HG02610 (cell line): ENCODE measurements around the gene MIGA1.
A peak's percentile ranks its signal among the peaks of the same experiment; 100 is the strongest.
"Not testable (repeated sequence)": the region's sequence is repeated elsewhere in the genome, so short reads cannot be mapped to it uniquely, and the experiment has no call there.

Source experiments
- ATAC-seq: cut with Tn5 transposase; IDR thresholded peaks from one replicate; pipeline ENCODE4 v1.9.1; 2021; ENCODE audit warnings: mild to moderate bottlenecking, moderate library complexity; ENCODE audit not compliant: unreplicated experiment

The MIGA1 gene

DNA sequence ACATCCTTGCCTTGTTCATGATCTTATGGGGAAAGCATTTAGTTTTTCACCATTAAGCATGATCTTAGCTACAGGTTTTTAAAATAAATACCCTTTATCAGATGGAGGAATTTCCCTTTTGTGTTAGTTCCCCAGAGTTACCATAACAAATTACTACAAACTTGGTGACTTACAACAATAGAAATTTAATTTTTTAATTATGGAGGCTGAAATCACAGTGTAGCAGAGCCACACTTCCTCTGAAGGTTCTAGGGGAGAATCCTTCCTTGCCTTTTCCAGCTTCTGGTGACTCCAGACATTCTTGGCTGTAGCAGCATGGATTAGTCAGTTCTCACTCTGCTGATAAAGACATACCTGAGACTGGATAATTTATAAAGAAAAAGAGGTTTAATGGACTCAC, 18.5 kb downstream of the MIGA1 start:
- no peak for ATAC-seq

DNA sequence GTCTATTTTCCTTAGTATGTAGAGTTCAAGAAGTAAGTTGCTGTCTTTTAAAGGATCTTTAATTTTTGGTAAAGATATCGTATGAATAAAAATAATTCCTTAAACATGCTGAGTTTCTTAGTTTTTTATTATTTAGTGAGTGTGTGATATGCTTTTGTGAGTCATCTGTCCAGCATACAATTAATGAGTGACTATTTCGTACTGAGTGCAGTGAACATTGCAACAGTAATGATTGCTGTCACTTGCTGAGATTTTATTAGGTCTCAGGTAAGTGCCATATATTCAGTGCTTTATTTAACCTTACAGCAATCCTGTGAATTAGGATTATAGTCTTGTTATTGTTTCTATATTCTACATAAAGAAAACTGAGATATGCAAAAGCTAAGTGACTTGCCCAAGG, 22.6 kb downstream of the MIGA1 start:
- no peak for ATAC-seq

DNA sequence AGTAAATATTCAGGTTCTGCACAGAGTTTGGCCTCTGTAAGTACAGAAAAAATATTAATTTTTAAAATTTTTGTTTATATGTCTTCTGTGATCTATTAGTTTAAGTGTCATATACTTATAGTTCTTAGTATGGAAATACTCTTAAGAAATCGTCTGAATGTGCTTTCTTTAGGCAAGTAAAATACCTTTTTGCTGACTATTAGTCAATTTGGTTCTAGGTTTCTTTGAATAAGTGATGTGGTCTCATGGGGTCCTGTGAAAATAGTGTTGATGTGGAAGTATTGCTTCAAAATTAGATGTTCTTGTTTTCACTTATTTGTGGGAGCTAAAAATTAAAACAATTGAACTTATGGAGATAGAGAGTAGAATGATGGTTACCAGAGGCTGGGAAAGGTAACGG, 23.9 kb downstream of the MIGA1 start:
- no peak for ATAC-seq

DNA sequence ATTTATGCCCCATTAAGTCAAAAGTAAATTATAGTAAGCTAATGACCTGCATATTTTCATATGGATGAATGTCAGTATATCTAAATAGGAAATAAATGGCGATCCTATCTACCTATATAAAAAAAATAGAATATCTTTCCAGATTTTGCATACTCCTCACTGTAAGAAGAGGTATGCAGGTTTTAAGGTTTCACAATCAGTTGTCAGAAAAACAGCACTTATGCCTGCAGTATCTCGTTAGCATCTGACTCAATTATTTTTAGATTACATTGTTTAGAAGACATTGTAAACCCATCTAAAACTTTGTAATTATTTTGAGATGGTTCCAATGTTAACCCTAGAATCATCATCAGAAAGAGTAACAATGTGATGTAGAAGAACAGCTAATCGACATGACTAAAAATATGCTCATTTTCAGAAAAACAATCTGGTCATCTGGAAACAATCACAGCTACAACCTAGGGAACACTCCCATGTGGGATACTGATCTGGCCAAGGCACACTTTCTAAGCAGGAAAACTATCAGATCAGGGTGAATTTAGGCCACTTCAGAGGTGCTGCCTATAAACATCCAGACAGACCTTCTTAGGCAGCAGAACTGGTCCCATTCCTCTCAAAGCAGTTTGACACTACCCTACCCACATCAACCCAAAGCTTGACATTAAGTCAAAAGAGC, 30.5 kb downstream of the MIGA1 start:
- not testable (repeated sequence) for ATAC-seq

DNA sequence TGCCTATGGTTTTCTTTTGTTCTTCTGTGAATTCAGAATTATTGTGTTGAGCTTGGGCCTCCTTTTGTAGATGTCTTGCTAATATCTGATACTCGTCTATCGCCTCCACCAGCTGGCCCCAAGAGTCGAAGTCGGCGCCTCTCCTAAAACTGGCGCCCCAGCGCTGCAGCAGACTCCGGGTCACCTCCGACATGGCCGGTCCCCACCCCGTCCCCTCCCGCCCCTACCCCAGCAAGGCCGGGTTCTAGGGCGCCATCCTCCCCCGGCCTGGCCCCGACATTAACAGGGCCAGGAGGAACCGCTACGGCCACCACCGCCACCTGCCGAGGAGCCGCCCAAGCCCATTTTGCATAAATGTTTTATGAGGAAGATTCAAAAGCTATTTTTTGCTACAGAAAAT, 32.1 kb downstream of the MIGA1 start:
- not testable (repeated sequence) for ATAC-seq

DNA sequence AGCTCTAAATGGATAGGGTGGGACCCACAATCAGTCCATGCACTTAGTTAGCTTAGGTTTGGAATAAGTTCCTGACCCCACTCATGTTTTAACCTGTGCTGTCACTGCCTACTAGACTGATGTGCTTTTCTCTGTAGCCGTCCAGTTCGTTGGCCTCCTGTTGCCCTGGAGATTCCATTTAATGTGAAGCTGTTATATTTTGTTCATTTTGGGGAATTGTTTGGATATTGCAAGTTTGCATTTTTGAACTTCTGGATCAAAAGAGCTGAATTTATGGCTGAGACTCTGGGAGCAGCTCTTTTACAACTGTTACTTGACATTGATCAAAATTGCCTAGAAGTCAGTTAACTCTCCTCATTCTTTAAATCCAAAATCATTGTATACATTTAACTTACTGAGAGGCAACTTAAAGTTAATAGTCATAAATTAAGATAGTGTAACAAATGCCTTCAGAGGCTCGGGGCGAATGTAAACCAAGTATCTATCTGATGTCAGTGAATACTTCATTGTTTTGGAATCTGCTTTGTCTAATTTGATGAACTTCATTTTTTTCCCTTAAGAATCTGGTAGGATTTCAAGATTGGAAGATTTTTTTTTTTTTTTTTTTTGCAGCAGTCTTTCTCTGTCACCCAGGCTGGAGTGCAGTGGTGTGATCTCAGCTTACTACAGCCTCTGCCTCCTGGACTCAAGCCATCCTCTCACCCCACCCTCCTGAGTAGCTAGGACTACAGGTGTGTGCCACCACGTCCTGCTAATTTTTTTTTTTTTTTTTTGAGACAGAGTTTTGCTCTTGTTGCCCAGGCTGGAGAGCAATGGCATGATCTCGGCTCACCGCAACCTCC, 38.1 kb downstream of the MIGA1 start:
- no peak for ATAC-seq

DNA sequence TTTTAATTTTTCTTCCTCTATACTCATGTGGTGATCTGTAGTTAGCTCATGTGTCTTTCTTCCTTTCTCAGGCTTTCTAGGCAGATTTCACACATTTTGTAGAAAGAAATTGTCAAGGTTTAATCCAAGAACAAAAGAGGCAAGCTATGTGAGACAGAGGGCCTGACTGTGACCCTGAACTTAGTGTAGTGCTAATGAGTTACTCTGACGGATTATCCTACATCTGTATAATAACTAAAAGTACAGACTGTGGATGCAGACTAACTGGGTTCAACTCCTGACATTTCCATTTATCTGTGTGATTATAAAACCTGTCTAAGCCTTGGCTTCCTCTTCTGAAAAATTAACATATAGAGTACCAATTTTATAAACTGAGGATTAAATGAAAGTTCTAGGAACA, 40.7 kb downstream of the MIGA1 start:
- ATAC-seq, result no peak

DNA sequence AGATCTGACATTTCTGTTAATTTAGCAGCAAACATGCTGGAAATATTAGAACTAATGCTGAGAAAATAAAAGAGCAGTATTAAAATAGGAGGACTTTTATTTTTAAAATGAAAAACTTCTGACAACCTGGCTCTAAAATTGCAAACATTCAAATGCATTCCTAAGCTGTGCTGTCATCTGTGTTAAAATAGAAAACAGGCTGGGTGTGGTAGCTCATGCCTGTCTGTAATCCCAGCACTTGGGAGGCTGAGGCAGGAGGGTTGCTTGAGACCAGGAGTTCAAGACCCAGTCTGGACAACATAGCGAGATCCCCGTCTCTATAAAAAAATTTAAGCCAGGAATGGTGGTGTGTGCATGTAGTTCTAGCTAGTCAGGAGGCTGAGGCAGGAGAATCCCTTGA, 44.6 kb downstream of the MIGA1 start:
- no peak for ATAC-seq

DNA sequence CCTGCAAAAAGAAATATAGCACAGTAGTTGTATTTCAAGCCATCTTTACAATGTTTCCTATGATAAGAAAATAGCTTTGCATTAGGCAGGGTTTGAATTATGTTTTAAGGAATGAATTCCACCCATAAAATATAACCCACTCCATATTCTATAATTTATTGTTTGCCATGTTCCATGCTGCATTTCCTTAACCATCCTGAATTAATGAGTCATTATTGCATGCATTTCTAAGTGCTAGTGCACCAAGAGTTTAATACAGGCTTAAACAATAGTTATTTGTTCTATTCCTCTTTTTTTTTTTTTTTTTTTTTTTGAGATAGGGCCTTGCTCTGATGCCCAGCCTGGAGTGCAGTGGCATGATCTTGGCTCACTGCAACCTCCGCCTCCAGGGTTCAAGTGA, 45.2 kb downstream of the MIGA1 start:
- ATAC-seq, result no peak

DNA sequence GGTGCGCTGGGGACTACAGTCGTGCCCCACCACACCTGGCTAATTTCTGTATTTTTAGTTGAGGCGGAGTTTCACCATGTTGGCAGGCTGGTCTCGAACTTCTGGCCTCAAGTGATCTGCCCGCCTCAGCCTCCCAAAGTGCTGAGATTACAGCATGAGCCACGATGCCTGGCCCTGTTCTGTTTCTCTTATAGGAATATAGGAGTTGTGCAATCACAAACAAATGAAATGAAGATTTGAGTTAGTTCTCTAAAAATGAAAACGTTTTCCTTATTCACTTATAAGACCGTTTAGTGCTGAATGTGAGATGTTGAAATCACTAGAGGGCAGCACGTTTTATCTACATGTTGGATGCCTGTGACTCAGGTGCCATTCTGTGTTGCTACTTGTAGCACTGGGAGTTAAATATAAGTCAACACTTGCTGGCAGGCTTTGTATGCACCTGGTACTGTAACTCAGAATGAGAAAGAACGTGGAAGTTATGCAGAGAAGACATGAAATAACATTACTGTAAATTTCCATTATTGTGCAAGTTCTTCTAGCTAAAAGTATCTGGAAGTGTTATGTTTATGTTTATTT, 45.8 kb downstream of the MIGA1 start:
- peak; percentile 41 for ATAC-seq

DNA sequence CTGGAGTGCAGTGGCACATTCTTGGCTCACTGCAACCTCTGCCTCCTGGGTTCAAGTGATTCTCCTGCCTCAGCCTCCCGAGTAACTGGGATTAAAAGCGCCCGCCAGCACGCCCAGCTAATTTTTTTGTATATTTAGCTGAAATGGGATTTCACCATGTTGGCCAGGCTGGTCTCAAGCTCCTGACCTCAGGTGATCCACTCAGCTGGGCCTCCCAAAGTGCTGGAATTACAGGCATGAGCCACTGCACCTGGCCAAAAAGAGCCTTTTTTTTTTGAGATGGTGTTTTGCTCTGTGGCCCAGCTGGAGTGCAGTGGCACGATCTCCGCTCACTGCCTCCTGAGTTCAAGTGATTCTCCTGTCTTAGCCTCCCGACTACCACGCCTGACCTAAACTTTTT, 47.4 kb downstream of the MIGA1 start:
- not testable (repeated sequence) for ATAC-seq

DNA sequence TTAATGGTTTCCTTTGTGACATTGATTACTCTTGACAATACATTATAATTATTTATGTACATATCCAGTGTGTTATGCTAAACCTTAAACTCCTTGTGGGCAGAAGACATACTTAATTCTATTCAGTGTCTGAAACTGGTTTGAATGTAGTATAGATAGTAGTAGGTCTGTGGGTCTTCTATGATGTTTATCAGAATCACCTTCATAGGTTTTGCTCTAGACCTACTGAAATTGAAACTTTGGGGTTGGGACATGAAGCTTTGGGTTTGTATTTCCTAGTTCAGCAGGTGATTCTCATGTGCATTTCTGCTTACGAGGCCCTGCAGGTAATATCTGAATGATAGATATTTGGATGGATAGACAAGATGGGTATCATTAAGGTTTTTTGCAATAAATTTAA, 48.6 kb downstream of the MIGA1 start:
- no peak for ATAC-seq

DNA sequence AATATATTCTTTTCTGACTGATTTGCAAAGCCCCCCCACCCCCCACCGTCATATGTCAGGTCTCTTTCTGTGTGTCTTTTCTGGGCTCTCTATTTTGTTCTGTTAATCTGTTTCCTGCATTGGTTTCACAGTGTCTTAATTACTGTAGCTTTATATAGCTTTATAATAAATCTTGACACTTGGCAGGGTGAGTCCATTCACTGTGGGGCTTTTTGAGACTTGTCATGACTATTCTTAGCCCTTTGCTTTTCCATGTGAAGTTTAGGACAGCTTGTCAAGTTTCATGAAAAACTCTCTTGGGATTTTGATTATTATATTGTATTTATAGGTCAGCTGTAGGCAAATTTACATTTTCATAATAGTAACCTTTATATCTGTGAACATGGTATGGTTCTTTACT, 50.4 kb downstream of the MIGA1 start:
- no peak for ATAC-seq

DNA sequence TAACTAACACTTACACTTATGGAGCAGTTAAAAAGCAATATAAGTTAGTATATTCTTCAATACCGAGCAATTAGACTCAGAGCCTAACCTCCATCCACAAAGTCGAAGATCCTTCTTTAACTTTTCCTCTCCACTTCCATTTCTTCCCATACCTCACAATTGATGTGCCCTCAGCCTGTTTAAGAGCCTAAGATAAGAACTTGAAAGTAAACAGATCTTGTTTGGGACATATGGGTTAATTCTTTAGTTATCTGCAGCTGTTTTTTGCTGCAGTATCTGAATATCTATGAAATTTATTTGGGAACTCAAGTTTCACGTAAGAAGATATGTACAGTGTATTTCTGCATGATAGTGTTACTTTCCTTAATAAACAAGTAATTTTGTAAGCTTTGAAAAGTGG, 51.5 kb downstream of the MIGA1 start:
- ATAC-seq, result no peak

DNA sequence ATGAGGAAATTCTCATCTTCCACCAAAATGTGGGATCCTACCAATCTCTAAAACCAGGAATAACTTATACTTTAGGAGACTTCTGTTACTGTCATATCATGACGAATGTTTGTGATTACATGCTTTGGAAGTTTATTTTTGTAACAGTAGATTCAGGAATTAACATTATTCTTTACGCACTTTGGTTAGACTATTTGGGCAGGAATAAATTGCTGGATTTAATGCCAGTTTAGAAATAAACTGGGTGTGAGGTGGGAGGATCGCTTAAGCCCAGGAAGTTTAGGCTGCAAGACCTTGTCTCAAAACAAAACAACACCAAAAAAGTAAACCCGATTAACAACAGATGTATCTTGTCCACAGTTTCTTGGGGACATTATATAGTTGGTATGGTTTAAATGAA, 52.1 kb downstream of the MIGA1 start:
- ATAC-seq, result no peak

DNA sequence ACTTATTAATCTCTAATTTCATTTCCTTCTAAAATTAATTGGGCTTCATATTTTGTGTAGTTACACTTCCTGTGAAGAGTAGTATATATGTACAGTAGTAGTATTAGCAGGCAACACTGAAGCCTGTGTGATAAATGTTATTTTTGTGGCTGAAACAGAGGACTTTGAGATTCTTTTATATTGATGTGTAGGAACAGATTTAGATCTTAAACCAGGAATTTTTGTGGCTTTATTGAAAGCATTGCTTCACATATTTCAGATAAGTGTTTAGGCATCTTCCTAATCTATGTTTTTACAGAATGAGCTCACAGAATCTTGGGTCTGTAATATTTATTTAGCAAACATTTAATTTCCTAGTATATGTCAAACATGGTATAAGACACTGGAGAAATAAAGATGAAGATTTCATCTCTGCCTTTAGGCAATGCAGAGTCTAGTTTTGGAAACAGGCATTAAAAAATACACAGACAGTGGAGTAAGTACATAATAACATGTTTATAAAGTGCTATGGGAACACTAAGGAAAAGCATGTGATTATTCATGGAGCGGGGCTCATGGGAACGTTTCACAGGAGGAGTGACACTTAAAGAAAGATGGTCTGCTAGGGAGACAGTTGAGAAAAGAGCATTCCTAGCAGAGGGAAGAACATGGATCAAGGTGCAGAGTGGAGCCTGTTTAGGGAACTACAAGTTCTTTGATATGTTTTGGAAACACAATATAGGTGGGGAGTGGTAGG, 52.7 kb downstream of the MIGA1 start:
- no peak for ATAC-seq

DNA sequence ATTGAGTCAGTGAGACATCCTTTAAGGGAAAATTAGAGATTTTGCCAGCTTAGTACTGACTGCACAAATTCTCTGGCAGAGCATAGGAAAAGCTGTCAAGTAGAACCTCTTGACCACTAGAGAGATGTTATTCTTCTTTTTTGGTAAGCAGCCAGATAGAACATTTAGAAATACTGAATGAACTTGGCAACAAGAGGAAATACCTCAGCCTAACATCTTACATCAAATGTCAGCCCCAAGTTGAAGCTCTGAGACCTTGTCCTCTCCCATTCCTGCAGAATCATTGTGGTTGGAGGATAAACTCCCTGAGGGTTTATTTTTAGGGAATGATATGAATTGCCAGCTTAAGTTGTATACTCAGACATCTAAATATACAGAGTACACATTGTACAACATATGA, 53.5 kb downstream of the MIGA1 start:
- ATAC-seq, result no peak

DNA sequence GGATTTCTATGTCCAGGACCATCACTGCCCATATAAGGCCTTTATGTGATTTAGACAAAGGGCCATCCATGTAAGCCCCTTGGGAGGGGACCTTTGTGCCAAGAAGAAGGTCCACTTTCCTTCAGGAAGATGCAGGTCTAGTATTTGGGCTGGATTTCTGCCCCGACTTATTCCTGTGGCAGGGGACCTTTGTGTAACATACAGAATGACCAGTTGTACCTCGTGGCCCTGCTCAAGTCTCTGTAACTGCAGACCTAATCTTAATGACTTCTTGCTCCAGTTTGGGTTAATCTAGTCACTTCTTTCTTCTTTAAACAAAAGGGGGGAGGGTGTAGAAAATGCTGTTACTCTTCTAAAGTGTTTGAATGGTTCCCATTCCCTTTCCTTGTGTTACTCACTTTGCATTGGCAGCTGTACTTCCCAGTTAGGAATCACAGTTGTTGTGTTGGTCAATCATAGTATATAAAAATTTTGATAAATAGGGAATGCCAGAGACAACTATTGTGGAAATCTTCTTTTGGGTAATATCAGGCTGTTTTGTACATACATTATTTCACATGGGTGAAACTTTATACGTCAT, 54.2 kb downstream of the MIGA1 start:
- ATAC-seq, result no peak

DNA sequence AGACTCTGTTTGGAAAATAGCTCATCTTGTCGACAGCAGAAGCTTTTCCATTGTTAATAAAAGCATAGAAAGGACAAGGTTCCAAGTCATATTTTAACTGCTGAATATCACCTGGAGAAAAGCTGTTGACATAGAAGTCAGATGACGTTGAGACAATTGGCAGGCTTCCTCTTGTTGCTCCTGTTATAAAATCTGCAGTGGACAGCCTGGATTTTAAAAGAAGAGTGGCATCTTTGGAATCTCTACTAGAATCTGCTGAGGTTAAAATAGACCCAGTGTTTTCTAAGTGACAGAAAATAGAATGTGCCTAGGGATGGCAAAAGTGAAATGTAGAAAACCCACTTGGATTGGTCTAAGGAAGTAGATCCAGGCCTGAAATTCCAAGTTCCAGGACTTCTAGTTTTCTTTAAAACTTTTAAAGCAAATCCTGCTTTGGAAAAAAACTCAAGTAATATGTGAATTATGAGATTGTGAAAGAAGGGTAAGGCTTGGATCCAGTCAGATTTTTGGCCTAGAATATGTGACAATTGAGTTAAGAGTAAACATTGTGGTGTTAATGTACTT, 55.4 kb downstream of the MIGA1 start:
- no peak for ATAC-seq

DNA sequence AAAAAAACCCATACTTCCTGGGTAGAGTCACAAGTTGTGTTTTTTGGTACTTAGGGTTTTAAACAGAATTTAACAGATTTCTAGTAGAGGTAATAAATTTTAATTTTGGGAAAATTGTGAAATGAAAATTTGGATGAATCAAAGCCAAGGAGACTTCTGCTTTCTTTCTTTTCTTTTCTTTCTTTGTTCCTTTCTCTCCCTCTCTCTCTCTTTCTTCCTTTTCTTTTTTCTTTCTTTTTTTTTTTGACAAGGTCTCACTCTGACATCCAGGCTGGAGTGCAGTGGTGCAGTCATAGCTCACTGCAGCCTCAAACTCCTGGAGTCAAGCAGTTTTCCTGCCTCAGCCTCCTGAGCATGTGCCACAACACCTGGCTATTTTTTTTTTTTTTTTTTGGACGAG, 62.1 kb downstream of the MIGA1 start:
- no peak for ATAC-seq

DNA sequence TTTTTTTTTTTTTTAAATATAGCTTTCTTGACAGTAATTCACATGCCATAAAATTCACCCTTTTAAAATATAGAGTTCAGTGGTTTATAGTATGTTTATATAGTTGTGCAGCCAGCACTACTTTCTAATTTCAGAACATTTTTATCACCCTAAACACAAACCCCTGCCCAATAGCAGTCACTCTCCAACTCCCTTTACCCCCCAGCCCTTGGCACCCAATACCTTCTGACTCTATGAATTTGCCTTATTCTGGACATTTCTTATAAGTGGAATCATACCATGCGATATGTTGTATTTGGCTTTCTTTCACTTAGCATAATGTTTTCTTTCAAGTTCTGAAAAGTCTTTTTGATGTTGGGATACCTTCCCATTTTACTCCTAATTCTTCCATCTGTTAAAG, 66.5 kb downstream of the MIGA1 start:
- no peak for ATAC-seq
